Measurements from ENCODE around the gene JMJD7.

DNA sequence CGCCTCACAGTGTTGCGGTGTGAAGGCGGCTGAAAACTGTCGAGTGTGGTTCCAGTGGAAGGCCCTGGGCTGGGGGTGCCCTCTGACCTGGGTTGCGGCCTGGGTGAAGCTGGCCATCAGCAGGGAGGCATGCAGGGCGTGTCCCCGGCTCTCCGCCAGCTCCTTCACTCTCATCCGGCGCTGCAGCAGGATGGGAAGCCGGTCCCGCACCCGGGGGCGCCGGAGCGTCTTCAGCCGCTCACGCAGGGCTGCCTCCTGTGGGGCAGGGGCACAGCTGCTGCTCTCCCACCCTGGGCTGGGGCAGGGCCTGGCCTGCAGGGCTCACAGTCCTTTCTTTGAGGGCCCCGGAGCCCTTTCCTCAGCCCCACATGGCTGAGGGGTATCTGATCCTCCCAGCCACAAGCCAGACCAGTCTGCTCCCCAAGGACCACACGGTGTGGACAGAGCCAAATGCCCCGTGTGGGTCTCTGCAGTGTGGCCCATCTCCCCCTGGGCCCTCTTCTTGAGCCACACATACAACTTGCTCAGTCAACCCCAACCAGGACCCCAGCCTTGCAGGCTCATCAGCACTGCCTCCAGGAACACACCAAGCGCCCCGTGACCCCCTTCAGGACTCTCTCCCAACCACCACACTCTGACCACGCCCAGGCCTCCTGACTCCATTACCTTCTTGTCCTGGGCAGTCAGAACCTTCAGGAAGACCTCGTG lies 39.1 kb downstream of the JMJD7 start:
- TF ChIP-seq CTCF (IDR thresholded peaks at IDR 0.05): no peak
- TF ChIP-seq EZH2 (IDR thresholded peaks at IDR 0.05; ENCODE audit: borderline replicate concordance, insufficient read depth, low read depth, low read length, poor library complexity, severe bottlenecking): no peak

Data from B cell (primary cell).